ENCODE measurements around the gene PHF1. TPM values are rescaled to one million over a fixed set of nuclear protein-coding genes. Genes with fewer than 3 reads are reported as not detected.
"Not testable (repeated sequence)": the region's sequence is repeated elsewhere in the genome, so short reads cannot be mapped to it uniquely, and the experiment has no call there.

PHF1 gene
- total RNA-seq: 63.5 and 70.5 TPM in 2 replicates
- long read RNA-seq: 0 reads

DNA sequence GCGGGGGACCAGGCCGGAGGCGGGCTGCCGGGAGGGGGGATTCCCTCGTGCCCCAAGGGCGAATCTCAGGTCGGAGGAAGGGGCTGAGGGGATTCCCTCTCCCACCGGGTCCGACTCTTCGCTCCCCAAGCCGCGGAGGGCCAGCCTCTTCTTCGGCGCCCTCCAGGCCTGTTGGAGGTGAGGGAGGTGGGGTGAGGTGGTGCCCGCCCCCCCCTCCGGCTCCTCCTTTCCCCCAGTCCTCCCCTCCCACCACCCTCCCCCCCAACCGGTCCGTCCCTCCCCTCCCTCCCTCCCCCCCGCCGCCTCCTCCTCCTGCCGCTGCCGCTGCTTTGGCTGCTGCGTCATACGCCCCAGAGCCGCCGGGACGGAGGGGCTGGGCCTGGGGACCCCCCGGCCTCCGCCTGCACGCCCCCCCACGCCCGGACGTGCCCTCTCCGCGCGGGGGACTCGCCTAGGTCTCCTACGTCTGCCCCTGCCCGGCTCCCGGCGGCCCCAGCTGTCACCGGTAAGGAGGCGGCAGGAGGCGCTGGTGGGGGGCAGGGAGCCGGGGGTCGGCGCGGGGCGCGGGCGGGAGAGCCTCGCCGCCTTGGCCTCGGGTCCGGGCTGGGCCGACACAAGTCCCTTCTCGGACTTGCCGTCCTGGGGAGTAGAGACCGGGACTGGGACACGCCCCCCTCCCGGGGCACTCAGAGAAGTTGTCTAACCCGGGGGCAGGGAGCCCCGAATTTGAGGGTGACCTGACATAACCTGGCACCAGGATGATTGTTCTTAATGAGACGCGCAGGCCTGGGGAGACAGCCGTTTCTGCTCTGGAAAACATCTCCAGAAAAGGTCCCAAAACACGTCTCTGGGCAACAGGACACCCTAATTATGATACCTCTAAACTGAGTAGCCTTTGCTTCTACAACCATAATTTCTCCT is at the start of gene PHF1:
TSS of gene PHF1 (plus strand) at position 304 of the 921 bp plus-strand sequence. CDS start 1,250 bp downstream, outside the sequence.
- peaks cover 15% of the 10 kb centered on the region for H3K27me3 Mint-ChIP-seq (ENCODE audit: low read depth)
- peak within 1 kb of the TSS; percentile 98 for H3K27ac Mint-ChIP-seq (ENCODE audit: unreplicated experiment)
- H3K9me3 Mint-ChIP-seq: no peaks in the 10 kb centered on the region
- peaks cover 12% of the 10 kb centered on the region for H3K36me3 Mint-ChIP-seq (ENCODE audit: low read depth)
- H3K4me1 Mint-ChIP-seq: peaks cover 46% of the 10 kb centered on the region
- H3K4me3 Mint-ChIP-seq: peak within 1 kb of the TSS; percentile 92
- TF ChIP-seq, protein P1, sequence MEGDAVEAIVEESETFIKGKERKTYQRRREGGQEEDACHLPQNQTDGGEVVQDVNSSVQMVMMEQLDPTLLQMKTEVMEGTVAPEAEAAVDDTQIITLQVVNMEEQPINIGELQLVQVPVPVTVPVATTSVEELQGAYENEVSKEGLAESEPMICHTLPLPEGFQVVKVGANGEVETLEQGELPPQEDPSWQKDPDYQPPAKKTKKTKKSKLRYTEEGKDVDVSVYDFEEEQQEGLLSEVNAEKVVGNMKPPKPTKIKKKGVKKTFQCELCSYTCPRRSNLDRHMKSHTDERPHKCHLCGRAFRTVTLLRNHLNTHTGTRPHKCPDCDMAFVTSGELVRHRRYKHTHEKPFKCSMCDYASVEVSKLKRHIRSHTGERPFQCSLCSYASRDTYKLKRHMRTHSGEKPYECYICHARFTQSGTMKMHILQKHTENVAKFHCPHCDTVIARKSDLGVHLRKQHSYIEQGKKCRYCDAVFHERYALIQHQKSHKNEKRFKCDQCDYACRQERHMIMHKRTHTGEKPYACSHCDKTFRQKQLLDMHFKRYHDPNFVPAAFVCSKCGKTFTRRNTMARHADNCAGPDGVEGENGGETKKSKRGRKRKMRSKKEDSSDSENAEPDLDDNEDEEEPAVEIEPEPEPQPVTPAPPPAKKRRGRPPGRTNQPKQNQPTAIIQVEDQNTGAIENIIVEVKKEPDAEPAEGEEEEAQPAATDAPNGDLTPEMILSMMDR (conservative IDR thresholded peaks at IDR 0.05): no peak
- peak; percentile 51 for DNase-seq (ENCODE audit: low read depth, low spot score)

DNA sequence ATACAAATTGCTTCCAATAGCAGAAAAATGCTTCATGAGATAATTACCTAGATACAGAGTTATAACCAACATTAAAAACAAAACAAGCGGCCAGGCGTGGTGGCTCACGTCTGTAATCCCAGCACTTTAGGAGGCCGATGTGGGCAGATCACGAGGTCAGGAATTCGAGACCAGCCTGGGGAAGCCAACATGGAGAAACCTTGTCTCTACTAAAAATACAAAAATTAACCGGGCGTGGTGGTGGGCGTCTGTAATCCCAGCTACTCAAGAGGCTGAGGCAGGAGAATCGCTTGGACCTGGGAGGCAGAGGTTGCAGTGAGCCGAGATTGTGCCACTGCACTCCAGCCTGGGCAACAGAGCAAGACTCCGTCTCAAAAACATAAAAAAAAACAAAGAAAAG is 47.3 kb upstream of the PHF1 start:
- not testable (repeated sequence) for H3K9me3 Mint-ChIP-seq; DNase-seq (ENCODE audit: low read depth, low spot score); H3K4me3 Mint-ChIP-seq; H3K36me3 Mint-ChIP-seq (ENCODE audit: low read depth); H3K27ac Mint-ChIP-seq (ENCODE audit: unreplicated experiment); H3K27me3 Mint-ChIP-seq (ENCODE audit: low read depth)
- peaks cover 21% of the 10 kb centered on the region for H3K4me1 Mint-ChIP-seq

DNA sequence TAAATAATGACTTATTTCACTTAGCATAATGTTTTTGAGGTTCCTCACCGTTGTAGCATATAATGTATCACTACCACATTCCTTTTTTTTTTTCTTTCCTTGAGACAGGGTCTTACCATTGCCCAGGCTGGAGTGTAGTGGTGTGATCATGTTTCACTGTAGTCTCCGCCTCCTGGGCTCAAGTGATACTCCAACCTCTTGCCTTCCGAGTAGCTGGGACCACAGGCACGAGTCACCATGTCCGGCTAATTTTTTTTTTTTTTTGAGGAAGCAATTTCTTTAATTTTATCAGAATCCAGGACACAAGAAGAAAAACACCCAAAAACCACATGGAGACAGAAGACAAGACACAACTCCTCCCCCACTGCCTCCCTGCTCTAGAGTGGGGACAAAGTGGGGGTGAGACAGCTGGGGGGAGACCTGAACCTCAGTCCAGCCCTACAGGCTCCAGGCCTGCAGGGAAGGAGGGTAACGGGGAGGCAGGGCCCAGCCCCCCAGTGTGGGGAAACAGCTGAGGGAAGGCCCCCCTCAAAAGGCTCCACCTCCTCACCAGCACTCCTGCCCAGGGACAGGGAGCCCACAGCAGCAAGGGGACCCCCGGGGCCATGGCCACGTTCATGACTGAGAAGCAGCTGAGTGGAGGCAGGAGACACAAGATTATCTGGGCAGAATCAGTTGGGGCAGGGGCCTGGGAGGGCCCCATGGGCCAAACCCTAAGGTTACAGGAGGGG is 46.2 kb upstream of the PHF1 start:
- not testable (repeated sequence) for DNase-seq (ENCODE audit: low read depth, low spot score); H3K36me3 Mint-ChIP-seq (ENCODE audit: low read depth); H3K9me3 Mint-ChIP-seq; H3K27ac Mint-ChIP-seq (ENCODE audit: unreplicated experiment); H3K27me3 Mint-ChIP-seq (ENCODE audit: low read depth)
- Mint-ChIP-seq H3K4me1 (peaks cover 21% of the 10 kb centered on the region), H3K4me3 (peak overlapping the region; percentile 47)

DNA sequence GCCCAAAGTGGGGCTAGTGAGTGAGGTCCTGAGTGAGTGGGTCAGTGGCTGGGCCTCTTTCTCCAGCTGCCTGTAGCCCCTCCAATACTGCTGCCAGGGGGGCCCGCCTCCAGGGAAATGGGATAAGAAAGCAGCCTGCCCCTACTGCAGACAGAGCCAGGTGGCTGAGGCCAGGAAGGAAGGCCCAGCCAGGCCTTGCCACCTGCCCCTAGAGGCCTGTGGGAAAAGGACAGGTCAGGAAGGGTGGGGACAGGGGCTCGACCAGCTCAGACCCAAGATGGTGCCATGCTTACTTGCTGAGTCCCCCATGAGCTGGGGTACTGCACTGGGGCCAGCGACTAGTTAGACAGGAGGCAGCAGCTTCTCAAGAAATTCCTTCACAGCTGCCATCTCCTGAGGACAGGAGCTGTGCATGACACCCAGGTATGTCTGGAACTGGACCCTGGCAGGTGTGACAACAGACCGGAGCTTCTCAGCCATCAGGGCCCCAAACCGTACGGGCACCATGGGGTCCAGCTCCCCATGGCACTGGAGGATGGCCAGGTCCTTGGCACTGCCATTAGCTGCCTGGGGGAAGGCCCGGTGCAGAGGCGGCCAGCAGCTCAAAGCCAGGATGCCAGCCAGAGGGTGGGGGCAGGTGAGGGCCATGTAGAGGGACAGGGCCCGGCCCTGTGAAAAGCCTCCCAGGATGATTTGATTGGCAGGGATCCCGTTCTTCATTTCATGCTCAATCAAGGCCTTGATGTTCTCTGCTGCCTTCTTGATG is 45.4 kb upstream of the PHF1 start:
- peaks cover 21% of the 10 kb centered on the region for H3K4me1 Mint-ChIP-seq
- H3K9me3 Mint-ChIP-seq; H3K27ac Mint-ChIP-seq (ENCODE audit: unreplicated experiment); H3K36me3 Mint-ChIP-seq (ENCODE audit: low read depth); H3K27me3 Mint-ChIP-seq (ENCODE audit: low read depth); H3K4me3 Mint-ChIP-seq; DNase-seq (ENCODE audit: low read depth, low spot score): not testable (repeated sequence)

DNA sequence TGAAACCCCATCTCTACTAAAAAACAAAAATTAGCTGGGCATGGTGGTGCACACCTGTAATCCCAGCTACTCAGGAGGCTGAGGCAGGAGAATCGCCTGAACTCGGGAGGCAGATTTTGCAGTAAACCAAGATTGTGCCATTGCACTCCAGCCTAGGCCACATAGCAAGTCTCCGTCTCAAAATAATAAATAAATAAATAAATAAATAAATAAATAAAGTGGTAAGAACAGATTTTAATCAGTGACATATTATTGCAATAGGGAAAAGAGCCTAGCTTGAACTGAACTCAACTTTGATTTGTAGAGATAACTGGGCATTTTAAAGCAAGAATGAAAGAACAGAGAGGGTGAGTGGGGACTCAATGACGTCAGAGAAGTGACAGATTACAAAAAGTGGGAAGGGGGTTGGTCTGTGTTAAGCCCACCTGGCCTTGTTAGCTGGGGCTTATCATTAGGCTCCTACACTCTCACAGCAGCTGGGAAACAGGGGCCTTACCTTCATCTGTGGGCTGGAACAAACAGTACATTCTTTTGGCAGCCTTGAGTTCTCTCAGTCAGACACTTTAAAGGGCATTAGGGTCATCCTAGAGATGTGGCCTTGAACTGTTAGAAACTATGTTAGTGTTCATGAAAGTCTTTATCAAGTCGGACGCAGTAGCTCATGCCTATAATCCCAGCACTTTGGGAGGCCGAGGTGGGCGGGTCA is 43.7 kb upstream of the PHF1 start:
- Mint-ChIP-seq H3K4me1 (peaks cover 21% of the 10 kb centered on the region), H3K9me3 (no peaks in the 10 kb centered on the region), H3K27me3 (ENCODE audit: low read depth) (no peaks in the 10 kb centered on the region), H3K4me3 (no peak overlapping the region), H3K27ac (ENCODE audit: unreplicated experiment) (peak overlapping the region; percentile 62), H3K36me3 (ENCODE audit: low read depth) (no peaks in the 10 kb centered on the region)
- TF ChIP-seq, protein P1 (conservative IDR thresholded peaks at IDR 0.05): no peak
- no peak for DNase-seq (ENCODE audit: low read depth, low spot score)

DNA sequence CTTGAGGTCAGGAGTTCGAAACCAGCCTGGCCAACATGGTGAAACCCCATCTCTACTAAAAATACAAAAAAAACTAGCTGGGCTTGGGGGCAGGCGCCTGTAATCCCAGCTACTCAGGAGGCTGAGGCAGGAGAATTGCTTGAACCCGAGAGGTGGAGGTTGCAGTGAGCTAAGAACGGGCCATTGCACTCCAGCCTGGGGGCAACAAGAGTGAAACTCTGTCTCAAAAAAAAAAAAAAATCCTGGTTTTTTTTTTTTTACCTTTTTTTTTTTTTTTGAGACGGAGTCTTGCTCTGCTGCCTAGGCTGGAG is 43.1 kb upstream of the PHF1 start:
- H3K36me3 Mint-ChIP-seq (ENCODE audit: low read depth); H3K27me3 Mint-ChIP-seq (ENCODE audit: low read depth); DNase-seq (ENCODE audit: low read depth, low spot score); H3K9me3 Mint-ChIP-seq; H3K27ac Mint-ChIP-seq (ENCODE audit: unreplicated experiment); H3K4me3 Mint-ChIP-seq: not testable (repeated sequence)
- H3K4me1 Mint-ChIP-seq: peaks cover 21% of the 10 kb centered on the region

DNA sequence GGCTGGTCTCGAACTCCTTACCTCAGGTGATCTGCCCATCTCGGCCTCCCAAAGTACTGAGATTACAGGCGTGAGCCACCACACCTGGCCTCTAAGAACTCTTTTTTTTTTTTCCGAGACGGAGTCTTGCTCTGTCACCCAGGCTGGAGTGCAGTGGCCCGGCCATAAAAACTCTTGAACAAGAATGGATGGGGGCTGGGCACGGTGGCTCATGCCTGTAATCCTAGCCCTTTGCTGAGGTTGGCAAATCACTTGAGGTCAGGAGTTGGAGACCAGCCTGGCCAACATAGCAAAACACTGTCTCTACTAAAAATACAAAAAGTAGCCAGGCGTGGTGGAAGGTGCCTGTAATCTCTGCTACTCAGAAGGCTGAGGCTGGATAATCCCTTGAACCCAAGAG is 38.9 kb upstream of the PHF1 start:
- not testable (repeated sequence) for H3K4me3 Mint-ChIP-seq; H3K36me3 Mint-ChIP-seq (ENCODE audit: low read depth); H3K27ac Mint-ChIP-seq (ENCODE audit: unreplicated experiment); H3K9me3 Mint-ChIP-seq; H3K4me1 Mint-ChIP-seq; H3K27me3 Mint-ChIP-seq (ENCODE audit: low read depth); DNase-seq (ENCODE audit: low read depth, low spot score)

Data from neural crest cell (in vitro differentiated cells).